Hematopoietic multipotent progenitor cell treated with erythropoietin and hydrocortisone succinate and interleukin-3 and kit ligand, for 8 days (in vitro differentiated cells): ENCODE measurements around the gene ARHGEF10L.

Source experiments
- DNase-seq: peaks from one replicate; pipeline ENCODE4 v3.0.0-alpha.2; 2015

ARHGEF10L gene

DNA sequence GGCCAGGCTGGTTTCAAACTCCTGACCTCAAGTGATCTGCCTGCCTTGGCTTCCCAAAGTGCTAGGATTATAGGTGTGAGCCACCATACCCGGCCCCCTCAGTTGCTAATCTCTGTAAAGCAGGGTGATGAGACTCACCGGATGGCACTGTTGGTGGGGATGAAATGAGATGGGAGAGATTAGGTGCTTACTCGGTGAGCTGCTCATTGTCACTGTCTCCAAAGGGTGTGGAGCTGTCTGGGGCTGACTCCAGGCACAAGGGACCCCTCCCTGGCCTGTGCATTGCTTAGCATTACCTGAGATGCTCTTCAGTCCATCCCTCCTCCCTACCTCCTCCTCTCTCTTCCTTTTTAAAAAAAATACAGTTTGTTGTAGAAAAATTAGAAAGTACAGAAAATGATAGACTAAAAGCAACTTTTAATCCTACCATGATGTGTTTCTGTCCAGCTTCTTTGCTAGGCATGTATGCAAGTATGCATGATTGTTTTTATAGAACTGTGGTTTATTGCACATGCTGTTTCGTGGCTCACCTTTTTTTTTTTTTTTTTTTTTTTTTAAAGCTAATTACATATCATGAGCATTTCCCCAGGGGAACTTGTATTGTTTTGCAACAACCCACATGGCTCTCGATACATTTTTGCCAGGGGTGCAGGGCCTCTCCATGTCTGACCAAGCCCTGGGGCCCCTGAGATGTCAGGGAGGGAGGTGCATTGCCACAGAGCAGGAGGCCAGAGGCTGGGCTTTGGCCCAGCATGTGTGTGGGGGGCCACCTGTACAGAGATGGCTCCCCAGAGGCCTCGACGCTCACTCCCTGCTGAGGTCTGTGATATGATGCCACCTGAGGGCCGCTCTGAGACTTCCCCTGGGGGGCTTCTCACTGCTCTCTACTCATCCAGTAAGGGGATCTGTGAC lies 55.4 kb downstream of the ARHGEF10L start:
- no peak for DNase-seq

DNA sequence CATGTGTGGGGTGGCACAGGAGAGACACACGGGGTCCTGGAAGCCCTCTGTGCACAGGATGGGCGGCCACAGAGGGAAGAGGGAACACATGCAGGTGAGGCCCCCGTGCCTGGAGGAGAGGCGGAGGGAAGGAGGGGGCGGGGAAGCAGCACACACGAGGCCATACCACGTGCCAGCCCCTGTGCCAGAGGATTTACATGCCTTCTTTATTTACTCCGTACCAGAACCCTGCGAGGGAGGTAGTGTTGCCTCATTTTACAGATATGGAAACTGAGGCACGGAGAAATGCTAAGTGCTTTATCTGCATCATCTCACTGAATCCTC lies 56.1 kb downstream of the ARHGEF10L start:
- no peak for DNase-seq

DNA sequence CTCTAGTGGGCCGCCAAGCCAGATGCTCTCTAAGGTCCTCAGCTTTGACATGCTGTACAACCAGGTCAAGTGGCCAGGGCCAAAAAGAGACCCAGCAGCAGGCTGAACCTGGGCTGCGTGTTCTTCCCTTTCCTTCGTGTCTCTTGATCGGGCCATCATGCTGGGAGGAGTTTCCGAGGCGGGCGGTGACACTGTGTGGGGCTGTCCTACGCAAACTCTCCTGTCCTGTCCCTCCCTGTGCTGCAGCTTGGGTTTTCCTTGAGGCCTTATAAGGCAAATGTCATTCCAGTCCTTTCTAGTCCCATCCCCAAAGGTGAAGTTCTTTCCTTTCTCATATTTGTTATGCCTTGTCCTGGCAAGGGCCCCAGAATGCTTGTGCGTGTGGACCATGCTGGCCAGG lies 56.7 kb downstream of the ARHGEF10L start:
- DNase-seq, result no peak

DNA sequence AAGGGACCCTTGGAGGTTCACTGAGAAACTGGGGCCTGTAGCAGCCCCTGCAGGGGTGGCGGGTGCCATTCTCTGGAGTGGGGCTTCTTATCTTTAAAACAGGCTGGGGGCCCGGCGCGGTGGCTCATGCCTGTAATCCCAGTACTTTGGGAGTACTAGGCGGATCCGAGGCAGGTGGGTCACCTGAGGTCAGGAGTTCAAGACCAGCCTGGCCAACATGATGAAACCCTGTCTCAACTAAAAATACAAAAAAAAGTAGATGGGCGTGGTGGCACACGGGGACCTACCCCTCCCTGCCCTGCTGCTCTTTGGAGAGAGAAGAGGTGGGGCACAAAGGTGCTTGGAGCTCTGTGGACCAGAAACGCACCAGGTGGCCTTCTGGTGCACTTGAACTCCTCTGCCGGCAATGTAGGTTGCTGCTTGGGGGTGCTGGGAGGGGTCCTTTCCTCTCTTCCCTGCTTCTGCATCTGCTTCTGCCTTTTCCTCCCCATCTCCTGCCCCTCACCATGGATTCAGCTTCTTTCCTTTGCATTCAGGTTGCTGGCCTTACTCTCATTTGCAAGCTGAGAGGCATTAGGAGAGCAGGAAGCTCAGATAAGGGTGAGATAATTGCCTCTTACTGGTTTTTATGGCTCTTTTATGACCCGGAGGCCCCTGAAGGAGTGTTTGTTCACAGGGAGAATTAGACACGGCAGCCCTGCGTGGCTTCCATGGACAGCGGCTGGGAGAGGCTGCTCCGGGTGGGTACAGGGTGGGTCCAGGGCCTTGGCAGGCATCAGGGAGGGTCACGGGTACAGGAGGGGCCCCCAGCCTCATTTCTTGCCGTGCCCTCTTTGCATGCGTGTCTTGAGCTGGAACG lies 57.4 kb downstream of the ARHGEF10L start:
- no peak for DNase-seq

DNA sequence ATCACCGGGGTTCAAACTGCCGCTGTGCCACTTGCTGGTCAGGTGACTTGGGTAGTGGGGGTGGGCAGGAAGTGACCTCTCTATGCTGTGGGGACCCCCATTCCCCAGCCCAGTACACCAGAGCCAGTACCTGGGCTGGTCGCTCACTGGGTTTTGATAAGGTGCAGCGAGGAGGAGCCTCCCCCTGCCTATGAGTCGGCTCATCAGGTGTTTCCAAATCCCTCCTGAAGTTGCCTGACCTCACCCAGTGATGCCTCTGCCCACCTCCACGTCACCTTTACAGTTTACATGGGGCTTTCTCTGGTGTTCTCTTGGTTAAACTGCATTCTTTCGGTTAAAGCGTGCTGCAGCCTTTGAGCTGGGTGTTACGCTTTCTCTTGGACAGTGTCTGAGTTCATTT lies 58.2 kb downstream of the ARHGEF10L start:
- DNase-seq, result no peak

DNA sequence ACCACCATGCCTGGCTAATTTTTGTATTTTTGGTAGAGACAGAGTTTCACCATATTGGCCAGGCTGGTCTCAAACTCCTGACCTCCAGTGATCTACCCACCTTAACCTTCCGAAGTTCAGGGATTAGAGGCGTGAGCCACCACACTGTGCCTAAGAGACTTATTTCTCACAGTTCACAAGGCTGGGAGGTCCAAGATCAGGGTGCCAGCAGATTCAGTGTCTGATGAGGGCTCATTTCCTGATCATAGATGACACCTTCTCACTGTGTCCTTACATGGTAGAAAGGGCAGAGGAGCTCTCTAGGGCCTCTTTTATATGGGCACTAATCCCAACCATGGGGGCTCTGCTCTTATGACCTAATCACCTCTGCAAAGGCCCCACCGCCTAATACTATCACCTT lies 58.8 kb downstream of the ARHGEF10L start:
- no peak for DNase-seq

DNA sequence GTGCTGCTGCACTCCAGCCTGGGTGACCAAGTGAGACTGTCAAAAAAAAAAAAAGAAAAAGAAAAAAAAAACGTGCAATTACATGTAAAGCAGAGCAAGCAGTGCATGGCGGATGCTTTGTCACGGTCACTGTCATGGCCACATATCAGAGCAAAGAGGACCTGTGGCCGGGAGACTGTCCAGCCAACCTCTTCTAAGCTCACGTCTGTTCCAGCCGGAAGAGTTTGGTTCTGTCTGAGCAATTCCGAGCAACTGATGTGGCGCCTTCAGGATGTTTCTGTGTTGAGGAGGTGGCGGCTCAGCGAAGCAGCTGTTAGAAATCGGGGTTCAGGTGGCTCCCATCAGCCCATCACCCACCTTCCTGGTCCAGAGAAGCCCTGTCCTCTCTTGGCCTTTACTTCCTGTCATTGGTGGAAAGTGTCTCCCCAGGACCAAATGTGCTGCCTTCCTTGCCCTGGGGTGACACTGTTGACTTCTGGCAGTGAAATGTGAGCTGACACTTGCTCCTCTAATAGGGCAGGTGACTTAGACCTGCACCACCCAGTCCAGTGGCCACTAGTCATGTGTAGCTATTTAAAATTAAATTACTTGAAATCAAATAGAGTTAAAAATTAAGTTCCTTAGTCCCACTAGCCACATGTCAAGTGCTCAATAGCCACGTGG lies 59.9 kb downstream of the ARHGEF10L start:
- no peak for DNase-seq

DNA sequence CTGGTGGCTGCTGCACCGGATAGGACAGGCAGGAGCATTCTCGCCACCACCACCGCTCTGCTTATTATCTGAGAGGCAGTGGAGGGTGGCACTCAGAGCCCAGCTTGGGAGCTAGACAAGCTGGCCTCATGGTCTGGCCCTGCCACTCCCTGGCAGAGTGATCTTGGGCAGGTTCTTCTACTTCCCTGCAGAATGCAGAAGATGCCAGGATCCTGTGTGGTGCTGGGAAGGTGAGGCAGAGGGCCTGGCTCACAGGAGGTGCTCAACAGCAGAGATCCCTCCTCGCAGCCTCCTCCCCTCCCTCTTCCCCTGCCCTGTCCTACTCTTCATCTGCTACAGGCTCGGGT lies 60.4 kb downstream of the ARHGEF10L start:
- DNase-seq, result no peak

DNA sequence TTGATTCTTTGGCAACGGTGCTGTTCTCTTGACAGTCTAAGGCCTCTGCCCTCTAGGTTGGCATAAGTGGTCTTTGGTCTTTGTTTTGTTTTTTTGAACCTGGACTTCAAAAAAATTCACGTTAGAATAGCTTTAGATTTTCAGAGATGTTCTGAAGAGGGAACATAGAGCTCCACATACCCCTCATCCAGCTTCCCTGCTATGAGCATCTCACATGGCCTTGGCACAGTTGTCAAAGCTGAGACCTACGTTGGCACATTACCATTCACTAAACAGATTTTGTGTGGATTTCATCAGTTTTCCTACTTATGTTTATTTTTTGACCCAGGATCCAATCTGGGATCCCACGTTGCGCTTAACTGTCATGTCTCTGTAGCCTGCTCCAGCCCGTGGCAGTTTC lies 60.8 kb downstream of the ARHGEF10L start:
- no peak for DNase-seq

DNA sequence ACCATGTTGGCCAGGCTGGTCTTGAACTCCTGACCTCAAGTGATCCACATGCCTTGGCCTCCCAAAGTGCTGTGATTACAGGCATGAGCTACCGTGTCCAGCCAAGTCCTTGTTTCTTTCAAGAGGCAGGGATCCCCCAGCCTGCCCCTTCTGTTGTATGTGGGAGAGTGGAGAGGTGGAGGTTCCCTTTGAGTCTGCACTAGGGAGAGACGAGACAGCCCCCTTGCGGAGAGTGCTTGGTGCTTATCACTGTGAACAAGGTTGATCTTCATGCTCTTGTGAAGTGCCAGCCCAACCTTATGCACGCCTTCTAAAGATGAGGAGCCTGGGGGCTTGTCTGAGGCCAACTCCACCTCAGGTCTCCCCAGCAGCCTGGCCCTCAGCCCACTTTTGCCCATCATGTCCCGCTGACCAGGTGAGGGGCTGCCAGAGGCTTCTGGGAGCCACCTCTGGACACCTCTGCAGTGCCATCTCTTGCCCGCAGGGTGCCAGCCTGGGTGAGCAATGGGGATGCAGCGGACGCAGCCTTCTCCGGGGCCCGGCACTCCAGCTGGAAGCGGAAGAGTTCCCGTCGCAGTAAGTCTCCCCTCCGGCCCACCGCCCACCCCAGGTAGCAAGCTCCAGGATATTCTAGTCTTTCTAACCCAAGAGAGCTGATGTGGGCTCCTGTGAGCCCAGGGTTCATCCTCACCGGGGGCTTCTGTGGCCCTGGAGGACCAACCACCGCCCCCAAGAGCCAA lies 62.3 kb downstream of the ARHGEF10L start:
- no peak for DNase-seq

DNA sequence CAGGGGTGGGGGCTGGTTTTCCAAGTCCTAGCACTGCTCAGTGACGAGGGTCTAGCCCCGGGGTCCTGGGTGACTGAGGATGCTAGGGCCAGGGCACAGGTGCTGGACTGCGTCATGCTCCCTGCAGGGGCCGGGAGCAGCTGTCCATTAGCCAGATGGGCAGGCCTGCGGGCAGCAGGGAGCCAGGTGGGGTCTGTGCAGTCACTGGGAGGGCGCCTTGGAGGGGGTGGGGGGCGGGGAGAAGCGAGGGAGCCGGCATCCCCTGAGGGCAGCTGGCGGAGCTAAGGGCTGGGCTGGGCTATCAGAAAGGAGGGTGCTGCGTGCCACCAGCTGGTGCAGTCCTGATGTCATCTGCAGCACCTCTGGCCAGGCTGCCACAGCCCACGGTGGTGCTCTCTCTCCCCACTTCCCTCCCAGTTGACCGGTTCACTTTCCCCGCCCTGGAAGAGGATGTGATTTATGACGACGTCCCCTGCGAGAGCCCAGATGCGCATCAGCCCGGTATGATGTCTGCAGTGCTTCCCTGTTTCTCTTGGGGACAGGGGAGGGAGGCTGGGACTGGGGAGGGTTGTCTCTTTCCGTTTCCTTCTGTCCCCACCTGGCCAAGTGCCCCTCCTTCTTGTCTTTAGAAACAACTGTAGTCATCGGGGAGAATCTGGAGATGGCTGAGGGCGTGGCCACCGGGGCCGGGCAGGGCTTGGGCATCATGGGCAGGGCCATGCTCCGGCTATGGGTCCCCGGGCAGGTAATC lies 63.8 kb downstream of the ARHGEF10L start:
- DNase-seq, result no peak

DNA sequence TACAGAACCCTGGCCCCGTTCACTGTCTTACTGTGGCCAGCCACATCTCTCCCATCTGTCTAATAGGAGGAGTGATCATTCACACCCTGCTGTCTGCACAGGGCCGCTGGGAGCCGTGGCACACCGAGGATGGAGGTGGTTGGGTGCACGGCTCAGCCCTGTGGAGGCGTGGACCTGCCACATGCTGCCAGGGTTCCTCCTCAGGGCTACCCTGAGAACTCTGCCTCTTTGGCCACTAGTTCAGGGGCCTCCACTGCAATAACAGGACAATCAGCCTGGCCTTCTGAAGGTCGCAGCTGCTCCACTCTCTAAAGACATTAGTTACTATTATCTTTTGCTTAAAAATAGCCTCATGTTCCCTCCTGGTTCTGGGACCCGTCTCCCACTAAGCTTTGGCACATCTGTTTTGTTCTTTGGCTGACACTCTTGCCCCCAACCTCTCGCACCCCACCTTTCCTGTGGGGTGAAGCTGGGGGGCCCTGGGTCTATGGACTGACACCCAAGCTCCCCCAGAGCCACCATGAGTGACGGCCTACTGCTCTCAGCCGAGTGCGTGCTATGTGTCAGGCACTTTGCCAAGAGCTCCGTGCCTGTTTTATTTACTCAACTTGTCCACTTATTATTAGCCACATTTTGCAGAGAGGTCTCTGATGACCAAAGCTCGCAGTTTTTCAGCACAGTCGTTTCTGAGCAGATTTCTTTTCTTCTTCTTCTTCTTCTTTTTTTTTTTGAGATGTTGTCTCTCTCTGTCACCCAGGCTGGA lies 66.3 kb downstream of the ARHGEF10L start:
- no peak for DNase-seq

DNA sequence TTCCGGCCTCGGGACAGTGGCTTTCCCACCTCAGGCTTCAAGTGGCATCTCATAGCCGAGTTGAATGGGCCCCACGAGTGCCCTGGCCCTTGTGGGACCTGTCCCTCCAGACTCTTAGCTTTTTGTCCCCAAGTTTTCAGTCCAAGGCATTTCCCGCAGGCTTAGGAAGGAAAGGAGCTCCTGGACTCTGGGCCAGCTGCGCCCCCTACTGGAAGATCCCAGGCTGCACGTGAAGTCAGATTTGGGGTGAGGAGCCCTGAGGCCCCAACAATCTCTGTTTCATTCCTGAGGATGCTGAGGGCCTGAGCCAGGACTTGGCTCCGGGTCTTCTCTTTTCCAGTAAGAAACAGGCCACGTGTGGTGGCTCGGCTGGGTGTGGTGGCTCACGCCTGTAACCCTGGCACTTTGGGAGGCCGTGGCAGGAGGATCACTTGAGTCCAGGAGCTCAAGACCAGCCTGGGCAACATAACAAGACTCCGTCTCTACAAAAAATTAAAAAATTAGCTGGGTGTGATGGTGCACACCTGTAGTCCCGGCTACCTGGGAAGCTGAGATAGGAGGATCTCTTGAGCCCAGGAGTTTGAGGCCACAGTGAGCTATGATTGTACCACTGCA lies 67.4 kb downstream of the ARHGEF10L start:
- peak; percentile 61 for DNase-seq

DNA sequence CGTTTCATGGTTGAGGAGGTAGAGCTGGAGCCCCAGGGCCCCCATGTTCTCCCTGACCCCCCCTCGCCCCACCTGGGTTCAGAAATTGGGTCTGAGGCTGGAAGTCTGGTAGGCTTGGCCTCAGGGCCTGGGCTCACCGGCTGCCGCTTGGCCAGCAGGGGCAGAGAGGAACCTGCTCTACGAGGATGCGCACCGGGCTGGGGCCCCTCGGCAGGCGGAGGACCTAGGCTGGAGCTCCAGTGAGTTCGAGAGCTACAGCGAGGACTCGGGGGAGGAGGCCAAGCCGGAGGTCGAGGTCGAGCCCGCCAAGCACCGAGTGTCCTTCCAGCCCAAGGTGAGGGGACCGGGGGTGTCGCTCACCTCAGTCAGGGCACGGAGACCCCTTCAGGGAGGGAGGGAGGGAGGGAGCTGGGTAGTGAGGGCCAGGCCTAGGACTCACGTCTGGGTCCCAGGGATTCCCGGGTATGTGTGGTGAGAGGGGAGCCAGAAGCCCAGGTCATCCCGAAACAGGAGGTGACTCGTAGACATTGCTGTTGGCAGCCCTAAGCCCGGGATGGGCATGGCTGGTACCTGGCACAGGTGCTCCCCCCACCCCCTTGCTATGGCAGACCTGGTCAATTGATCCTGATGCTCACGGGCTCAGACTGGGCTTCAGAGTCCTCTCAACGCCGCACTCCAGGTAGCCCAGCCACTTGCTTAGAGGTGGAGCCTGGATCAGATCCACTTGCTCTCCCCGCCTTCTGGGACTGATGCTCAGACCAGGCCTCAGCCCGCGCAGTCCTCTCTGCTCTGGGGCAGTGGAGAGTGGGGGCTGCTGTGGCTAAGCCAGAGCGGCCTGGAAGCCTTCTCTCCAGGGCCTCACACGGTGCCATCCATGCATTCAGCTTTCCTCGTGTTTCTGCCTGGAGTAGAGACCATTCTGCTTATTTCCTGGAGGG lies 68.4 kb downstream of the ARHGEF10L start:
- DNase-seq, result no peak

DNA sequence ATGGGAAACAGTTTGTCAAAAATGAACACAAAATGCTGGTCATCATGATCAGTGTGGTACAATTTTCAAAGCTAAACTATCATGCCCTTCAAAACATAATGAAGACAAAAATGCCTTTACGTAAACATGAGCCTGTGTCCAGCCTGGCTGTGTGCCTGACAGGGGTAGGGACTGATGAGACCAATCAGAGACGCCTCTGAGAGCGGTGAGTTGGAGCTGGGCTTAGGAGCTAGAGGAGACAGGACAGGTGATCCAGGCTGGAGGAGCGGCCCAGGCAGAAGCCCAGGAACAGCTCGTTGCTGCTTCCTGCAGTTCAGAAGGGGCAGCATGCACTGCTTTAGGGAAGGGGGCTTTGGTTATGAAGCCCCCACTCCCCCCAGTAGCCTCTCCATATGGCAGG lies 70.0 kb downstream of the ARHGEF10L start:
- no peak for DNase-seq

DNA sequence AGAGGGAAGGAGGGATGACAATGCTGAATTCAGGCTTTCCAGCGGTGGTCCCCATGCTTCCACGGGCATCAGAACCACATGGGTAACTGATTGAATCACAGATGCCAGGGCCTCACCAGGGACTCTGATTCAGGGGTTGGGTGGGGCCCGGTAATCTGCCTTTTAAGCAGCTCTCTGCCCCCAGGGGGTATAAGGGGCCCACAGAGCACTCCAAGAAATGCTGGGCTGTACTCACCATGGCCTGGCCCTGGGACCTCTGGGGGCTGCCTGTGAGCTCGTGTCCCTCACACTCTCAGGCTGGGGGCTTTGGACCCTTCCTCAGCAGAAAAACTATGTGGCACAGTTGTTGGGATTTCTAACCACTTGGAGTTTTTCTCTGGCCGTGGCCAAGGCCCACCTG lies 70.6 kb downstream of the ARHGEF10L start:
- DNase-seq, result no peak

DNA sequence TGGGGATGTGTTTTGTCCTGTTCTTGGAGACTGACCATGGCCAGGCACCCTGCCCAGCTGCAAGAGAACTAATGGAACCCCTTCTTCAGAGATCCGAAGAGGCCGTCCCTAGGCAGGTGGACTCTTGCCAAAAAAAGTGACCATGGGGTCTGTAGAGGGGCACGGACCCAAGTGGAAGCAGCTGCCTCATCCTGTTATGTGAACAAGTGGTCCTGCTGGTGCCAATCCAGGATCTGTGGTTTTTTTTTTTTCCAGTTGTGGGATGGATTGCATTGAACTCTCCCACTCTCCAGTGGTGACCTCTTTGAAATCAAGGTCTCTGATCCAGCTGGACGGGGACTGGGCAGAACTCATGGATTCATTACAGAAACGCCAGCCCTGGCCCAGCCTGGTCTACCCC lies 71.2 kb downstream of the ARHGEF10L start:
- no peak for DNase-seq

DNA sequence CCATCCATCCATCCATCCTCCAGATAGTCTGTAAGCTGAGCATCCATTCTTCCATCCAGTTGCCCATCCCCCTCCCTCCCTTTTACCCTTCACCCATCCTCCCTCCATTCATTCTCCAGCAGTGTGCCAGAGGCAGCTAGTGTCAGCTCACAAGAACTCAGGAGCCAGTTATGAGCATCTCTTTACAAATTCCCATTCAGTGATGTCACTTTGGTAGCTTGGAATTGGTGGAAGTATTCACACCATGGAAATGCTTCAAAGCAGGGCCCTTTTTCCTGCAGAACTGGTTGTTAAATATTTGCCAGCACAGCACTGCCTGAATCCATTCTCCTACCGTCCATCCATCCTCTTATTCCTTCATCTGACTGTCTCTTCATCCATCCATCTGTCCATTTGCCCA lies 72.5 kb downstream of the ARHGEF10L start:
- no peak for DNase-seq

DNA sequence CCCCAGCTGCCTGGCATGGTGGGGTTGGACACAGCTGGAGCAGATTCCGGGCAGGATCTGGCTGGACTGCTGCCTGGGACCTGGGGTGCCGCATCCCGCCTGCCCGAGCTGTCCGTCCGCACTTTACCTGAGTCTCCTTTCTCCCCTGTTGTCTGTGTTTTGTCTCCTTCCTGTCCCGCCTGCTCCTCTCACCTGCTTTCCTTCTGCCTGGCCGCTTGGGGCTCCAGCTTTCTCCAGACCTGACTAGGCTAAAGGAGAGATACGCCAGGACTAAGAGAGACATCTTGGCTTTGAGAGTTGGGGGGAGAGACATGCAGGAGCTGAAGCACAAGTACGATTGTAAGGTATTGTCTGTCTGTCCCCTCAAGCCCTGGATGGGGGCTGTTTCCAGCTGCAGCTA lies 73.3 kb downstream of the ARHGEF10L start:
- no peak for DNase-seq

DNA sequence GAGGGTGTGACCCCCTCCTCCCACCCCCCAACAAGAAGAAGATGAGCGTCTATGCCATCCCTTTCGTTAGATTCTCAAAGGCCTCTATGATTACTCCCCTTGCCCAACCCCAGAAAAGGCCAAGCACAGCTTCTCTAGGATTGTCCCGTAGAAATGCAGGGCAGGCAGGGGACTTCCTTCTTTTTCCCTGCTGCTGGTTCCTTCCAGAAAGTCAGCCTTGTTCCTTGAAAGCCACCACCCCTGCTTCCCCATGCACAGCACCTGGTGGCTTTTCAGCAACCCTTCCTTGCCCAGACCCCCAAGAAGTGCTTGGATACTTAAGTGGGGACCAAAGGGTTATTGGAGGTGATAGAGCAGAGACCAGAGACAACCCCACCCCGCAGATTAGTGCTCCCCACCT lies 75.1 kb downstream of the ARHGEF10L start:
- DNase-seq, result no peak
